RWPE1 (cell line): Measurements from ENCODE around the gene TMEM231.
A peak's percentile ranks its signal among the peaks of the same experiment; 100 is the strongest.

Experiments used
- CTCF ChIA-PET: fragments of 350-600 bp; sonication (Branson Sonifier 250); formaldehyde crosslinking; extraction: SDS; loops from one replicate; lab custom pipeline; 2021; lab: Yijun Ruan, JAX
- POLR2A ChIA-PET: fragments of 400-600 bp; formaldehyde crosslinking; extraction: SDS; loops from one replicate; lab custom pipeline; 2020; ENCODE audit warnings: antibody characterized with exemption; ENCODE audit not compliant: low non-redundant PET; lab: Yijun Ruan, JAX
- DNase-seq: peaks from one replicate; pipeline ENCODE4 v3.0.0; 2012; ENCODE audit warnings: low spot score
- H3K27ac ChIP-seq: fragments of 450-650 bp; 2 replicates; pipeline ENCODE4 v1.5.1; 2017
- CTCF ChIP-seq: fragments of 450-650 bp; conservative IDR thresholded peaks from 2 replicates; pipeline ENCODE4 v1.5.1; 2017; ENCODE audit warnings: low read depth, mild to moderate bottlenecking

TMEM231 gene

GRCh38 chr16:75590920-75591843 lies 35.1 kb upstream of the TMEM231 start:
- ChIA-PET POLR2A (no interaction called here), CTCF (interaction anchor here (0.6 kb wide), 1 partner anchor 289 kb away, joined by 3 read pairs; no protein-coding TSS in a partner anchor)
- H3K27ac ChIP-seq, result peak overlapping the region; percentile 53; the same call in 1 of the 2 replicates
- DNase-seq, result no peak
- no peak for TF ChIP-seq CTCF

- TF ChIP-seq CTCF, result no peak
- CTCF ChIA-PET, result no interaction called here
- POLR2A ChIA-PET, result no interaction called here
- DNase-seq, result no peak
- no peak overlapping the region for H3K27ac ChIP-seq
Measured at GRCh38 chr16:75589306-75589705, 33.3 kb upstream of the TMEM231 start.

- DNase-seq, result no peak
- no peak overlapping the region for H3K27ac ChIP-seq
- CTCF ChIA-PET, result interaction anchor here (0.5 kb wide), 1 partner anchor 8 kb away, joined by 8 read pairs; no protein-coding TSS in a partner anchor
- no peak for TF ChIP-seq CTCF
- POLR2A ChIA-PET, result no interaction called here
Measured at GRCh38 chr16:75588716-75589115, 32.7 kb upstream of the TMEM231 start.

GRCh38 chr16:75584108-75584507 lies 28.1 kb upstream of the TMEM231 start:
- POLR2A ChIA-PET, result no interaction called here
- H3K27ac ChIP-seq, result no peak overlapping the region
- CTCF ChIA-PET, result no interaction called here
- DNase-seq, result no peak
- no peak for TF ChIP-seq CTCF

GRCh38 chr16:75579281-75579834 lies 23.3 kb upstream of the TMEM231 start:
- CTCF ChIA-PET, result interaction anchor here (0.5 kb wide), 1 partner anchor 63 kb away, joined by 3 read pairs; no protein-coding TSS in a partner anchor
- TF ChIP-seq CTCF, result no peak
- POLR2A ChIA-PET, result no interaction called here
- no peak overlapping the region for H3K27ac ChIP-seq
- no peak for DNase-seq

- ChIA-PET POLR2A (no interaction called here), CTCF (no interaction called here)
- no peak for DNase-seq
- TF ChIP-seq CTCF, result no peak
- no peak overlapping the region for H3K27ac ChIP-seq
Measured at GRCh38 chr16:75578725-75579124, 22.7 kb upstream of the TMEM231 start.
